CD4-positive, alpha-beta T cell treated with Interleukin-4 for 4 hours (primary cell): ENCODE results near the gene OPRL1.

Experiments used
- DNase-seq: peaks from one replicate; pipeline ENCODE4 v3.0.0-alpha.2; 2020

Gene OPRL1

GRCh38 chr20:64042054-64042781, 37.7 kb upstream of the OPRL1 start:
- DNase-seq = no peak

- DNase-seq = no peak
These were observed 36.1 kb upstream of the OPRL1 start for GRCh38 chr20:64043768-64044167.

DNA sequence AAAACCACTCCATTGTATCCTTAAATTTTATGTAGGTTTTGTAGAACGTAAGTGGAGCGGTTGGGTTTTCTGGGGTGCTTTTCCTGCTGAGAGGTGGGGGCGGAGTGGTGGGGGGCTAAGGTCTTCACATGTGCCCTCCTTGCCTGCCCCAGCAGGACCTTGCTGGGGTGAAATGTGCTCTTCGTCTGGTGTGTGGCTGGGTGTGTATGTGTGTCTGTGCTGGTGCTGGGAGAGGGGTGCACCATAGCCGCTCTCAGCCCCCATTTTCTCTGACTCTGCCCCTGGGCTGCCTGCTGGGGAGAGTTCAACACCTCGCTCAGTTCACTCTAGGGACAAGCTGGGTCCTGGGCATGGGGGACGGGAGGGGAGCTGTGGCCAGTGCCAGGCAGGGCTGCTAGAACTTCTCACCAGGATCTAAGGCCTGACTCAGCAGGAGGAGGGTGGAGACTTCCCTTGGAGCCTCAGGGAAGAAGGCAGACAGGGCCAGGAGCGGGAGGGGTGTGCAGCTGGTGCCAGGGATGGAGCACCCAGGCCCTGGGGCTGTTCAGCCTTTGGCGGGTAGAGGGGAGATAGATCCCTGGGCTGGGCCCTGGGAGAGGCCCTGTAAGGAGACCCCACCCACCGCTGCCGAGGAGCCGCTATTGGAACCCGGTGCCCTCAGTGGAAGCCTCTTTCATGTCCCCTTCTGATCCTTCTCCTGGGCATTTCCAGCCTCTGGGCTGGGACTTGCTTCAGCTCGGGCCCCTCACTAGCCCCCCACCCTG, 35.2 kb upstream of the OPRL1 start:
- no peak for DNase-seq

GRCh38 chr20:64045346-64046011, 34.4 kb upstream of the OPRL1 start:
- DNase-seq = no peak

DNA sequence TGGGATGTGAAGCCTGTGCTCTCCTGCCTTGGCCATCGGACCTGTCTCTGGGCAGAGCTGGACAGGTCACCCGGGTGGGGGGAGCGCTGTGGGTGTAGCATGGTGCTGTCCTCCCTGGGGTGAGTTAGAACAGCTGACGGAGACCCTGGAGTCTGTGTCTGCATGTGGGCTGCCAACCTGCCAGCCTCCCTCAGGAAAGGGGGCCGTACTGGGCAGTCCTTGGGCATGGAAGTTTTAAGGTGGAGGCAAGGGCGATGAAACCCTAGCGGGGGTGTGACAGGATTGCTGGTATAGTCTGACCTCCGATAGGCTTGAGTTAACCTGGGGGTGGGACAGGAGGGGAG, 32.9 kb upstream of the OPRL1 start:
- no peak for DNase-seq

DNA sequence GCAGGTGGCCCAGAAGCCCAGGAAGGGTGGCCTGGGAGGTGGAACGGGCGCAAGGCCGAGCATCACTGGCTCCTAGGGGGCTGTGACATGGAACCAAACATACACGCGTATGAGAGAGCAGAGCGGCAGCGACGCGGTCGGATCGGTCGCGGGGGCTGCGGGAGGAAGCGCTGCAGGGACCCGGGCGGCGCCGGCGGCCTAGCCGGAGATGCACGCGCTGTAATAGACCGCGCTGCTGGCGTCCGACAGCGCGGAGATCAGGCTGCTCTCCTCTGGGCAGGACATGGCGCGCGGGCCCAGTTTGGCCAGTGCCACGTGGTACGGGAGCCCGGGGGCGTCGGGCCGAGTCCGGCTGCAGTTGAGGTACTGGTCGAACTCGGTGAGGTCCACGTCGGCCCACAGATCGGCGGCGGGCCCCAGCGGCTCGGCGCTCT, 31.9 kb upstream of the OPRL1 start:
- no peak for DNase-seq

- DNase-seq = no peak
These were observed 31.4 kb upstream of the OPRL1 start for GRCh38 chr20:64048402-64049044.

GRCh38 chr20:64049060-64049877, 30.6 kb upstream of the OPRL1 start, which contains the start of gene SOX18:
TSS of gene SOX18 (minus strand) at chr20:64049639. CDS start at chr20:64049516, 123 bp downstream.
- no peak for DNase-seq

GRCh38 chr20:64049878-64050260, 30.0 kb upstream of the OPRL1 start:
- DNase-seq = no peak

DNA sequence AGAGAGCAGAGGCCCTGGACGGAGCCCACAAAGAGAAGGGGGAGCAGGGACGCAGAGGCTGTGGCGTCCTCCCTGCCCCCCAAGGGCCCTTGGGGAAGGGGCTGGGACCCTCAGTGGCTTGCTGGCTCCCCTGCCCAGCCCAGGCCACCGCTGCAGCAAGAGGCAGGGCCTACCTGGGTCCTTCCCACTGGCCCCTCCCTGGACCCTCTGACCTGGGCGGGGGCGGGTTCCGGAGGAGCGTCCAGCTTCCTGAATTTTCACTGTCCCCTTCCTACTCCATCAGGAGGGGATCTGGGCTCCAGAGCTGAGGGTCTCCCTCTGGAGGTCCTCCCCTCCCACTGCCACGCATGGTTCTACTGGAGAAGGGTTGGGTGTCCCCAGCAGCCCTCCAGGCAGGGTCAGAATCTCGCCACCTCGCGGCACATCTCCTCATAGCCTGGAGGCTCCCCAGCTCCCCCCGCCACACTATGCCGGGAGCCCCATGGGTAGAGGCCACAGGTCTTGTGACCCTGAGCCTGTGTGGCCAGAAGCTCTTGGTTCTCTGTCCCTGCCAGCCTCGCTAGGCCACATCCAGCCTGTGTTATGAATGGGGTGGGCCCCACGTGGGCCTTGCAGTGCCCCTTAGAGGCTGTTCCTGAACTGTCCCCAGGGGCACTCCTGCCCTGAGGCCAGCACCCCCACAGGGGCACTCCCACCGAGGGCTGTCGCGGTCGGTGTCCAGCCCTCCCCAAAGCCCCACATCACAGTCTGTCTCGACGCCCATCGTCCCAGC, 29.4 kb upstream of the OPRL1 start:
- no peak for DNase-seq

DNA sequence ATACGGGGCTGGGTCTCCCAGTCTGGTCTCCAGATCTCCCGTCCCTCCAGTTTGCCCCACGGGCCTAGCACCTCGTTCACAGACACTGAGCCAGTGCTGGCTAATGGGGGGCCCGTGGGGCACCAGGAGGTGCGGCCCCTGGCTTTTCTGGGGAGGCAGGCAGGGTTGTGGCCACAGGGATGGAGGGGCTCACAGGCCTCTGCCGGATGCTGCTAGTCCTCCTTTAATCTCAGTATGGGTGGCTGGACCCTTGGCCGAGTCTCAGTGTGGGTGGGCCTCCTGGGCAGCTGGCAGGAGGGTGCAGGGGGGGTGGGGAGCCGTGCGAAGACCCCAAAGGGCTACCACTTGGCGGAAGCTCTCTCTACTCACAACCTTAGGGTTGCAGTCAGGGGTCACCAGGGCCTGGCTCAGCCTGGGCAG, 28.8 kb upstream of the OPRL1 start:
- no peak for DNase-seq

DNA sequence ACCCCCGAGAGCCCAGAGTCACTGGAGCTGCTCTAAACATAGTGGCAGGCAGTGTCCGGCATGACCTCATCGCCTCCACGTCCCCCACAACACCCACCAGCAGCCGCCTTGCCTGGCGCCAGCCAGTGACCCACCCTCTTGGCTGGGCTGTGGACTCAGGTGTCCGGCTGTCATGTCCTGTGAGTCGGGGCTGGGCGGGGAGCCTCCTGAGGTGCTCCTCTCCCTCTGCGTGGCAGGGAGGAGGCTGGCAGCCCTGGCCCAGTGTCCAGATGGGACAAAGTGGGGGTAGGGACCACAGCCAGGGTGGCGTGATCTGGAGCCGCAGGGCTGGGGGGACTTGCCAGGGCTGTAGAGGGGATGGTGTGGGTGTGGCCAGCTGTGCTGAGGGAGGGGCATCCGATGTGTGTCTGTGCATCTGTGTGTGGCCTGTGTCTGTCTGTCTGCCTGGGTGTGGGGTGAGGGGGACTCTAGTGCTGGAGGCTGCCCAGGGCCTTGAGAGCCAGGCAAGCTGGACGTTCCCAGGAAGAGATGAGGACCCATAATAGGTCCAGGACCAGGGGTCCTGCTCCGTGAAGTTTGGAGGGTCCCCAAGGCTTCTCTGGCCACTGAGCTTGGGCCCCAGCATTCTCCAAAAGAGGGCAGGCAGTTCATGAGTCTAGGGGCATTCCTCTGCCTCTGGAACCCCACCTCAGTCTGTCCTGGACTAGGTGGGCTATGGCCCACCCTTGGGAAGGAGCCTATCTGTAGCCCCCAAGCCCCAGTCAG, 28.1 kb upstream of the OPRL1 start:
- no peak for DNase-seq

- no peak for DNase-seq
These were observed 27.6 kb upstream of the OPRL1 start for GRCh38 chr20:64052326-64052722.

DNA sequence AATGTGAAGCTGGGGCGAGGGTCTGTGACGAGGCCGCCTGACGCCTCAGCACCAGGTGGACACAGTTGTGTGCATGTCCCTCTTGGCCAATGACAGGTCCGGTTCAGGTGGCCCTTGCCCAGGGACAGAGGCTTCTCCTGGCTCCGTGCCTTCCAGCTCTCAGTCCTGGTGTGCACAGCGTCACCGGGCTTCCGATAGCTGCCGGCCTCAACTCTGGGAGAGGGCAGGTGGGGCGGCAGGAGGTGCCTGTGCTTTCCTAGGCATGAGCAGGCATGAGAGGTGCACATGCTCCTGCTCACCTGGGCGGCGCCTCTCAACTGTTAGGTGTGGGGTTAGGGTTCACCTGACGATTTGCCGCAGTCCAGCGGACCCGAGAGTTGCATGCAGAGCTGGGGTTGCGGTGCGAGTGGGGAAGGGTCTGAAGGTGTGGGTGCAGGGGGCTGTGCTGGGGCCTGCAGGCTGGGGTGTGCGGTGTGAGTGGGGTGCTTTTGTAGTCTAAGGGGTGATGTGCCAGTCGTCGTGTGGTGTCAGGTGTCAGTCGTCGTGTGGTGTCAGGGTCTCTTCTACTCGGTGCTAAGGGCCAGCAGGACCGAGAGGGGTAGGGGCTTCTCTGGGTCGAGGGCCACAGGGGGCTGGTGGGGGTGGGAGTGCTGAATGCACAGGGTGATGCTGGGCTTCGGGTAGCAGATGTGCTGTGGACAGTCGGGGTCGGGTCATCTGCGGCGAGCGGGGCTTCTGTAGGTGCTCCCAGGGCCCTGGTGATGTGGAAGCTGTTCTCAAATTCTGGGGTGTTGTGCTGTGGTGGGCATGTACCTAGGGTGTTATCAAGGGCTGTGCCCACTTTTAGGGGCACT, 26.7 kb upstream of the OPRL1 start:
- DNase-seq = no peak

GRCh38 chr20:64053841-64054661, 25.8 kb upstream of the OPRL1 start:
- no peak for DNase-seq

DNA sequence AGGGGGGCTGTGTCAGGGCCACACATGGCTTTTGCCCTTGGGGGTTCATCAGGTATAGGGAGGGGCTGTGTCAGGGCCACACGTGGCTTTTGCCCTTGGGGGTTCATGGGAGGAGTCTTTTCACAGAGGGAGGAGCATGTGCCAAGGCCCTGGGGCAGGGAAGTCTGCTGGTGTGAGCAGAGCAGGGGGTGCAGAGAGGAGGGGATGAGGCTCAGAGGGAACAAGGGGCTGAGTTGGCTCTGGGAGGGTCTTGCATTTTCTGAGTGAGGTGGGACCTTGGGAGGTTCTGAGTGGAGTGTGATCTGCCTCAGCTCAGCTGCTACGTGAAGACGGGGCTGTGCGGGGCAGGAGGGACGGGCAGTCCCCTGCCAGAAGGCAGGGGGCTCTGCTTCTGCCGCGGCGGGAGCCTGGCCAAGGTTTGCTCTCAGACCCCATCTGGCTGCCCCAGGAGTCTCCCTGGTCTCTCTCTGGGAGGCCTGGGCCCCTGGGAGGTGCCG, 24.4 kb upstream of the OPRL1 start:
- DNase-seq = no peak

DNA sequence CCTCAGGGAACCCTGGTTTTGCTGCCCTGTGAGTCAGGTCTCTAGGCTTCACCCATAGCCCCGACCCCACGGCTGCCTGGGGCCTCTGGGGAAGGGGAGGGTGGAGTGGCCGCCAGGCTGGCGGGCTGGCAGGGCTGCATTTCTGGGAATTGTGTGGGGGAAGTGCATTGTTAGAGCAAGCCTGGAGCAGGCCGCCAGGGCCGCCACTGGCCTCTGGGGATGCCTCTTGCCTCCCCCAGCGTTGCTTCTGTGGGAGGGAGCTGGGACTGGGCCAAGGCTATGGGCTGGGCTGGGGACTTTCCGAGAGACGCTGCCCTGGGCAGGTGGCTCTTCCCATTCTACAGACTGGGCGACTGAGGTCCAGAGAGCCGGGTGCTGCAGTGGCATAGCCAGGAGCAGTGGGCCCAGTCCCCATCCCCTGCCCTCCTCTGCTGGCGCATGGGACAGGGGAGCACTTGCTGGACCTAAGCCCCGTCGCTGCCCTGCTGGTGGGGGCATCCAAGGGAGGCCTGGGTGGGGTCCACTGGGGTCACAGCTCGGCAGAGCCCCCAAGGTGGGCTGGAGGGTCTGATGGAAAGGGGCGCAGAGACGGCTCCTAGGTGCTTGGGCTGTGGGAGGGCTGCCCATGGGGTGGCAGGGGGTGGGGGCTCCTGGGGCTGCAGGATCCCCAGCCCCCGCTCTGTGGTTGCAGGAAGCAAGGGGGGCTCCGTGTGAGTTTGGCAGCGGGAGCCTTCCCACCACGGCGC, 23.8 kb upstream of the OPRL1 start:
- DNase-seq = no peak

- DNase-seq = no peak
These were observed 23.3 kb upstream of the OPRL1 start for GRCh38 chr20:64056639-64056888.
